Activated T-helper 17 cell treated with anti-CD3 and anti-CD28 coated beads, Interleukin-2, amount 50 U/mL, for 72 hours (primary cell): ENCODE measurements around the gene NFIX. TPM values are rescaled to one million over a fixed set of nuclear protein-coding genes. Genes with fewer than 3 reads are reported as not detected.
"Not testable (repeated sequence)": the region's sequence is repeated elsewhere in the genome, so short reads cannot be mapped to it uniquely, and the experiment has no call there.

Experiments used
- ATAC-seq: fragments of 150-1000 bp; cut with Tn5 transposase; replicated peaks from 2 replicates; pipeline ENCODE4 v1.10.0; 2021; ENCODE audit warnings: mild to moderate bottlenecking, moderate library complexity
- H3K27ac Mint-ChIP-seq: one replicate; pipeline ENCODE4 v1.8.0; 2022; ENCODE audit warnings: mixed read lengths
- H3K27me3 Mint-ChIP-seq: one replicate; pipeline ENCODE4 v1.8.0; 2022; ENCODE audit warnings: mixed read lengths
- H3K36me3 Mint-ChIP-seq: one replicate; pipeline ENCODE4 v1.8.0; 2022; ENCODE audit warnings: low read depth, mild to moderate bottlenecking, mixed read lengths
- H3K4me1 Mint-ChIP-seq: one replicate; pipeline ENCODE4 v1.8.0; 2022; ENCODE audit warnings: mixed read lengths
- H3K4me3 Mint-ChIP-seq: one replicate; pipeline ENCODE4 v1.8.0; 2022; ENCODE audit warnings: mild to moderate bottlenecking, mixed read lengths
- H3K9me3 Mint-ChIP-seq: one replicate; pipeline ENCODE4 v1.8.0; 2022; ENCODE audit warnings: mixed read lengths
- total RNA-seq, 2 donors: library from RNA; stranded (reverse); gene quantifications; one replicate each; pipeline ENCODE4 v1.2.3, GENCODE V29; 2022

The NFIX gene
- total RNA-seq = 1 to 10 TPM in 1 of 2 donors, under 1 TPM in 1; 0.43 to 1.1 TPM

DNA sequence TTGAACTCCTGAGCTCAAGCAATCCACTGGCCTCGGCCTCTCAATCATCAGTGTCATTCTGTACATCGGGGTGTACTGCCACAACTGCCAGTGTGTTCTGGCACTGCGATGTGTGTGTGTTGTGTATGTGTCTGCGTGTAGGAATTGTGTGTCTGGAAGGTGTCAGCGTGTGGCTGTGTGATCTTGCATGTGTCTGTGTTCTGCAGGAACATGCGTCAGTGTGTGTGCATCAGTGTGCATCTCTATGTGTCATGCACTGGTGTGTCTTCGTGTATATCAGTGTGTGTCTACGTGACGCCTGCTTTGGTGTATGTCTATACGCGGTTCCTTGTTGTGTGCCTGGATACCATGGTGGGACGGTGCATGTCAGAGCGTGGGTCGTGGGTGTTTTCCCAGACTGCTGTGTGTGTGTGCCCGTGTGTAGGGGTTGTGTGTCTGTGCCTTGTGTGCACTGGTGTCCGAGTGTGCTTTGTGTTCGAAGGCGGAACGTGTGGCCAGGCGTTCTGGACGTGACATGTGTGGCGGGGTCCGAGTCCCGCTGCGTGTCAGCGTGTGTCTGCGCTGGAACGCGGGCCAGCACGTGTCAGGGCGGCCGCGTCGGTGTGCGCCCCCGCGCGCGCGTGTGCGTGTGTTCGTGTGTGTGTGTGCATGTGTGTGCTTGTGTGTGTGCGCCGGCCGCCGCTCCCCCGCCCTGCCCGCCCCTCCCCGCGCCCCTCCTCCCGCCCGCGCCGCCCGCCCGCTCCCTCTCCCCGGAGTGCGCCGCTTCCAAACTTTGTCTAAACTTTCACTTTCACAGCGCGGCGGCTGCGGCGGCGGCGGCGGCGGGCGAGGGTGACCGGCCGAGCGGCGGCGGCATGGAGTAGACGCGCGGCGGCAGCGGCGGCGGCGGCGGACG, at the start of gene NFIX:
TSS of gene NFIX (plus strand) at position 775 of the 895 bp plus-strand sequence. CDS start 363 bp downstream, outside the sequence.
- H3K9me3 Mint-ChIP-seq = no peaks in the 10 kb centered on the region
- peaks cover 6% of the 10 kb centered on the region for H3K4me1 Mint-ChIP-seq
- peak within 1 kb of the TSS; percentile 42 for H3K27ac Mint-ChIP-seq
- ATAC-seq = peak; percentile 44
- peak within 1 kb of the TSS; percentile 82 for H3K4me3 Mint-ChIP-seq
- peaks cover 6% of the 10 kb centered on the region for H3K36me3 Mint-ChIP-seq
- H3K27me3 Mint-ChIP-seq = peaks cover 16% of the 10 kb centered on the region

DNA sequence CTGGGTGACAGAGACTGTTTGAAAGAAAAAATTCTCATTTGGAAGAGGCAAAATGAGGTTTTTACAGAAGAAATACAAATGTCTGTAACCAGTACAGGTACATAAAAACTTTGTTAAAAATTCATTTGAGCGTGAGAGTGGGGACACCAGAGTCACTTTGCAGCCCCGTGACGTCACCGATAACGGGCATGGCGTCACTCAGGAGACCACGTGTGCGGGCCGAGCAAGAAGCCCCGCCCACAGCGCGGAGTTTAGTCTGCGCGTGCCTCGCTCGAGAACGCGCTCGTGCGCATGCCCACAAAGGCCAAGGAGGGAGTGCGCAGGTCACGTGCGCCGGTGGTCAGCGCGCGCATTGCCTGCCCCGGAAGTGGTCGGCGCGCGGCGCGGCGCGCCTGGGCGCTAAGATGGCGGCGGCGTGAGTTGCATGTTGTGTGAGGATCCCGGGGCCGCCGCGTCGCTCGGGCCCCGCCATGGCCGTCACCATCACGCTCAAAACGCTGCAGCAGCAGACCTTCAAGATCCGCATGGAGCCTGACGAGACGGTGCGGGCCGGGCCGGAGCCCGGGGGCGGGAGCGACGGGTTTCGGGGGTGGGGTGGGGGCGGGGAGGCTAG, 49.7 kb upstream of the NFIX start, which contains the start of gene RAD23A:
TSS of gene RAD23A (plus strand) at position 384 of the 613 bp plus-strand sequence. CDS start at position 471, 87 bp downstream.
- peak within 1 kb of the TSS; percentile 98 for H3K27ac Mint-ChIP-seq
- H3K36me3 Mint-ChIP-seq = peaks cover 100% of the 10 kb centered on the region
- no peaks in the 10 kb centered on the region for H3K9me3 Mint-ChIP-seq
- peak within 1 kb of the TSS; percentile 97 for H3K4me3 Mint-ChIP-seq
- peak; percentile 84 for ATAC-seq
- peaks cover 14% of the 10 kb centered on the region for H3K4me1 Mint-ChIP-seq
- no peaks in the 10 kb centered on the region for H3K27me3 Mint-ChIP-seq

DNA sequence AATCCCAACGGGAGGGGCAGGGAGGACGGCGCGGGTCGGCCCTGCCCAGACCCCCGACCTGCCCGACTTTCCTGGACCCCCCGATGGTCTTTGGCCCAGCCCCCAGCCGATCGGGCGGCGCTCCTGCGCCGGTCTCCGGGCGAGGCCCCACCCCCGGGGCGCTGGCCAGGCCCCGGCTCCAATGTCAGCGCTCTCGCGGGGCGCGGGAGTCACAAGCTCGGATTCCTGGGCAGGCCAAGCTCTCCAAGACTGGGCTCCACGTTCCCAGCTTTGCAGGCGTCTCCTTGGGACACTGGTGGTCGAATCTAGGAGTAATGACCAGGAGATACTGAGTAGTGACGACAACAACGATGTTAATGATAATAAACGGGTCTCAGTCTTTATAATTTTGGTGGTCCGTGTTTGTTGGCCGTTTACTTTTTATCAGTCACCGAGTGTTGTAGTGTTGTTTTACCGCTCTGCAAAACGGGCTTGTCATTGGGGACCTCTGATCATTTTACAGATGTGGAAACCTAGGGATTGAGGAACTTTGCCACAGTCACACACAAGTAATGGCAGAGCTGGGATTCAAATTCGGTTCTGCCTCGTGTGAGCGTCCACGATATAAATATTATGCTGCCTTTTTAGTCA, 49.1 kb upstream of the NFIX start:
- Mint-ChIP-seq H3K36me3 (peaks cover 100% of the 10 kb centered on the region), H3K27ac (peak overlapping the region; percentile 98), H3K9me3 (no peaks in the 10 kb centered on the region), H3K4me1 (peaks cover 14% of the 10 kb centered on the region), H3K4me3 (peak overlapping the region; percentile 97), H3K27me3 (no peaks in the 10 kb centered on the region)
- ATAC-seq = peak; percentile 66

DNA sequence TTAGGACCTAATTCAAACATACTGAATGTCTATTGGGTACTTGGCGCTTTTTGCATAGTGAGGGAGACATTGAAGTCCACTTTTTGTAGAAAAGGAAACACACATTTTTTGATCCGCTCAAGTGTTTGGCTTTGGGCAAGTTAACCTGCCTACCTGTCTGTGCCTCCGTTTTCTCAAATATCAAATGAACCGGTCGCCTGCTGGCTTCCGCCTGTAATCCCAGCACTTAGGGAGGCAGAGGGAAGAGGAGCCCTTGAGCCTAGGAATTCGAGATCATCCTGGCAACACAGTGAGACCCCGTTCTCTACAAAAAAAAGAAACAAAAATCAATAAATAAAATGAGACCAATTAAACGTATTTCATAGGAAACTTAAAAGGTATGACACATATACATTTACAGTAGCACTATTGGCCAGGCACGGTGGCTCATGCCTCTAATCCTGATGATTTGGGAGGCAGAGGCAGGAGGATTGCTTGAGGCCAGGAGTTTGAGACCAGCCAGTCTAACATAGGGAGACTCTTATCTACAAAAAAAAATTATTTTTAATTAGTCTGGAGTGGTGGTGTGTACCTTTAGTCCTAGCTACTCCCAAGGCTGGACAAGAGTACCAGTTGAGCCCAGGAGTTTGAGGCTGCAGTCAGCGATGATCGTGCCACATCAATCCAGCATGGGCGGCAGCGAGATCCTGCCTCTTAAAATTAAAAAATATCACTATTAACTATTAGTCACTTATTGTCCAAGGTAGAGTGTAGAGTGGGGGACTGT, 48.4 kb upstream of the NFIX start:
- H3K9me3 Mint-ChIP-seq = no peaks in the 10 kb centered on the region
- H3K27me3 Mint-ChIP-seq = no peaks in the 10 kb centered on the region
- H3K27ac Mint-ChIP-seq = peak overlapping the region; percentile 98
- peak overlapping the region; percentile 97 for H3K4me3 Mint-ChIP-seq
- peaks cover 14% of the 10 kb centered on the region for H3K4me1 Mint-ChIP-seq
- ATAC-seq = no peak
- H3K36me3 Mint-ChIP-seq = peaks cover 100% of the 10 kb centered on the region

DNA sequence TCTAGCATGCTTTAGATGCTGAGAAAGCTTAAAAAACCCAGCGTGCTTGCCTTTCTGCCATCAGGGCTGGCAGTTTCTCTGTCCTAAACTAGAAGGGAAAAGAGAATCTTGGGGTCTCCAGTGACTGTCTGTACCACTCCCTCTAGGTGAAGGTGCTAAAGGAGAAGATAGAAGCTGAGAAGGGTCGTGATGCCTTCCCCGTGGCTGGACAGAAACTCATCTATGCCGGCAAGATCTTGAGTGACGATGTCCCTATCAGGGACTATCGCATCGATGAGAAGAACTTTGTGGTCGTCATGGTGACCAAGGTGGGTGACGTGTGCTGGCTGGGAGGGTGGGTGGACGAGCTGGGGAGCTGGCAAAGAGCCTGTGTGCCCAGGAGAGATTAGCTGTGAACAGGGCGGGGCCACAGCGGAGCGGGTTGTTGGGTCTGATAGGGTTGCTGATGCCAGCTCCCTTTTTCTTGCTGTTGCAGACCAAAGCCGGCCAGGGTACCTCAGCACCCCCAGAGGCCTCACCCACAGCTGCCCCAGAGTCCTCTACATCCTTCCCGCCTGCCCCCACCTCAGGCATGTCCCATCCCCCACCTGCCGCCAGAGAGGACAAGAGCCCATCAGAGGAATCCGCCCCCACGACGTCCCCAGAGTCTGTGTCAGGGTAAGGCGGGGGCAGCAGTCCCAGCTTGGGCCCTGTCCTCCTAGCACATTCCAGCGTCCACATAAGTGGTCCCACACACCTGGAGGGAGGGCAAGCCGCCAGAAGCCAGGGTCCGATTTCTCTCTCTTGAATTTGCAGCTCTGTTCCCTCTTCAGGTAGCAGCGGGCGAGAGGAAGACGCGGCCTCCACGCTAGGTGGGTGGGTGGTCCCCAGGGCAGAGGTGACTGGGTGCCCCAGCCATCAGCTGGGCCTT, 47.3 kb upstream of the NFIX start:
- no peaks in the 10 kb centered on the region for H3K9me3 Mint-ChIP-seq
- peak overlapping the region; percentile 97 for H3K4me3 Mint-ChIP-seq
- peaks cover 100% of the 10 kb centered on the region for H3K36me3 Mint-ChIP-seq
- ATAC-seq = no peak
- no peaks in the 10 kb centered on the region for H3K27me3 Mint-ChIP-seq
- H3K27ac Mint-ChIP-seq = no peak overlapping the region
- H3K4me1 Mint-ChIP-seq = peaks cover 14% of the 10 kb centered on the region

DNA sequence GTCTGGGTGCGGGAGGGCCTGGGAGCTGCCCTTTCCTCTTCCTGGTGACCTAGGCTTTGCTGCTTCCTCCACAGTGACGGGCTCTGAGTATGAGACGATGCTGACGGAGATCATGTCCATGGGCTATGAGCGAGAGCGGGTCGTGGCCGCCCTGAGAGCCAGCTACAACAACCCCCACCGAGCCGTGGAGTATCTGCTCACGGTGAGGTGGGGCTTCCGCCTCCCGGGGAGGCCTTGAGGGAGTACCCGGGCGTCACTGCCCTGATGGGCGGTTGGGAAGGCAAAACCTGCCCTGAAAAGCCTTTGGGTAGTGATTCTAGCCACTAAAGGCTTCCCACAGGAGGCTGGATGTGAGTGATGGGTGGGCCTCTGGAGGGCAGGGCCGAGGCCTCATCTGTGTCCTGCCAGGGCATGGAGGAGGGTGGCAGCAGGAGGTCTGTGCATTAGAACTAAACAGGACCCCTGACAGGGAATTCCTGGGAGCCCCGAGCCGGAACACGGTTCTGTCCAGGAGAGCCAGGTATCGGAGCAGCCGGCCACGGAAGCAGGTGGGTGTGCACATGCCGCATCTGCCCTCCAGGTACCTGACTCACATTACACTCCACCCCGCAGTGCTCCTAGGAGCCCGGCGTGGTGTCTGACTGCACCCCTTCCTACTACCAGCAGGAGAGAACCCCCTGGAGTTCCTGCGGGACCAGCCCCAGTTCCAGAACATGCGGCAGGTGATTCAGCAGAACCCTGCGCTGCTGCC, 46.5 kb upstream of the NFIX start:
- no peak overlapping the region for H3K27ac Mint-ChIP-seq
- ATAC-seq = no peak
- peaks cover 100% of the 10 kb centered on the region for H3K36me3 Mint-ChIP-seq
- no peak overlapping the region for H3K4me3 Mint-ChIP-seq
- H3K27me3 Mint-ChIP-seq = no peaks in the 10 kb centered on the region
- no peaks in the 10 kb centered on the region for H3K9me3 Mint-ChIP-seq
- H3K4me1 Mint-ChIP-seq = peaks cover 14% of the 10 kb centered on the region

DNA sequence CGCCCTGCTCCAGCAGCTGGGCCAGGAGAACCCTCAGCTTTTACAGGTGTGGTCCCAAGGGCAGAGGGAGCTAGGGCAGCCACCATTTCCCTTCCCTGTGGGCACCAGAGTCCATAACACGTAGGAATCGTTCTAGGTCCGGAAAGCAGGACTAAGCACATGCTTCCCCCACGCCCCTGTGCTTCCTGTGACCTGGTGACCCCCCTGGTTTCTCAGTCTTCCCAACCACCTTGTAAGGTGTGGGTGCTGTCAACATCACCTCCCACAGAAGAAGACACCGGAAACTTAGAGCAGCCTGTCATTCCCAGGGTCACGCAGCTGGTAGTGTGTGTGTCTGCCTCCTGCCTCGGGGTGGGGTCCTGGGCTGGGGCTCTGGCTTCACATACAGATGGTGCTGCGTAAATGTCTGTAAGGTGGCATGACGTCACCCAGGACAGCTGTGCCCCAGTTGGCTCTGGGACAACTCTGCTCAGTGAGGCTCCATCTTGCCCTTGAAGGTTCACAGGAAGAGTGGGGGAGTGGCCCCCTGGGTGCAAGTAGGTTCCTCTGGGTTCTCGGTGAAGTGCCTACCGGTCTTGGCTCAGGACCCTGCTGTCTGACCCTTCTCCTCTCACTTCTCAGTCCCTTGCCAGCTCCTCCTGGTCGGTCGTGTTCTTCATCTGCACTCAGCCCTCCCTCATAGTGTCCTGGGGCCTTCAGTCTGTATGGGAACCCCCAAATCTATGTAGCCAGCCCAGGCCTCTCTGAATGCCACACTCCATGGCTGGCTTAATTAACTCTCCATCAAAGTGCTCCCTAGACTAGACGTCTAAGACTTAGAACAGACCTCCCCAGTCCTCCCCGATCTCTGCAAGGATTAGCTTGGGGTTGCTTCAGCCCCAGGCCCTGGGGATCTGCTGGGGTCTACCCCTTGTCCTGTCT, 45.7 kb upstream of the NFIX start:
- no peak overlapping the region for H3K4me3 Mint-ChIP-seq
- peaks cover 100% of the 10 kb centered on the region for H3K36me3 Mint-ChIP-seq
- peaks cover 15% of the 10 kb centered on the region for H3K4me1 Mint-ChIP-seq
- no peaks in the 10 kb centered on the region for H3K27me3 Mint-ChIP-seq
- ATAC-seq = no peak
- H3K27ac Mint-ChIP-seq = peak overlapping the region; percentile 54
- H3K9me3 Mint-ChIP-seq = no peaks in the 10 kb centered on the region

DNA sequence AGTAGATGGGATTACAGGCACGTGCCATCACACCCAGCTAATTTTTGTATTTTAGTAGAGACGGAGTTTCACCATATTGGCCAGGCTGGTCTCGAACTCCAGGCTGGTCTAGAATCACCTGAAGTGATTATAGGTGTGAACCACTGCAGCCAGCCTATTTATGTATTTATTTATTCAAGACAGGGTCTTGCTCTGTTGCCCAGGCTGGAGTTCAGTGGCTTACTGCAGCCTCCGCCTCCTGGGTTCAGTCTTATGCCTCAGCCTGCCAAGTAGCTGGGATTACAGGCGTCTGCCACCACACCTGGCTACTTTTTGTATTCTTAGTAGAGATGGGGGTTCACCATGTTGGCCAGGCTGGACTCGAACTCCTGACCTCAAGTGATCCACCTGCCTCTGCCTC, 43.2 kb upstream of the NFIX start:
- H3K4me3 Mint-ChIP-seq, ATAC-seq, H3K27ac Mint-ChIP-seq, H3K9me3 Mint-ChIP-seq, H3K27me3 Mint-ChIP-seq: not testable (repeated sequence)
- peaks cover 94% of the 10 kb centered on the region for H3K36me3 Mint-ChIP-seq
- H3K4me1 Mint-ChIP-seq = peaks cover 15% of the 10 kb centered on the region

DNA sequence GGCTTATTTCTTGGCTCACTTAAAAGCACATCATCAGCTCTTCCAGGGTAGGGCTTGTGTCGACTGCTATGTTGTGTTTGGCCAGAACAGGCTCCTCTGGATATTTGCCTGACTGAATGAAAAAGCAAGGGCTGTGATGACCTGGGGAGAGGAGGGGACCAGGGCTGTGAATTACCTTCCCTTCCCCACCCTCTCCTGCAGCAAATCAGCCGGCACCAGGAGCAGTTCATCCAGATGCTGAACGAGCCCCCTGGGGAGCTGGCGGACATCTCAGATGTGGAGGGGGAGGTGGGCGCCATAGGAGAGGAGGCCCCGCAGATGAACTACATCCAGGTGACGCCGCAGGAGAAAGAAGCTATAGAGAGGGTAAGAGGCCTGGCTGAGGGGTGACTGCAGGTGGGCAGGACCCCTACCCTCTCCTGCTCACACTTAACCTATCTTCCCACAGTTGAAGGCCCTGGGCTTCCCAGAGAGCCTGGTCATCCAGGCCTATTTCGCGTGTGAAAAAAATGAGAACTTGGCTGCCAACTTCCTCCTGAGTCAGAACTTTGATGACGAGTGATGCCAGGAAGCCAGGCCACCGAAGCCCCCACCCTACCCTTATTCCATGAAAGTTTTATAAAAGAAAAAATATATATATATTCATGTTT, 42.7 kb upstream of the NFIX start:
- Mint-ChIP-seq H3K9me3 (no peaks in the 10 kb centered on the region), H3K4me3 (no peak overlapping the region), H3K4me1 (peaks cover 15% of the 10 kb centered on the region), H3K36me3 (peaks cover 94% of the 10 kb centered on the region), H3K27me3 (no peaks in the 10 kb centered on the region), H3K27ac (no peak overlapping the region)
- no peak for ATAC-seq

DNA sequence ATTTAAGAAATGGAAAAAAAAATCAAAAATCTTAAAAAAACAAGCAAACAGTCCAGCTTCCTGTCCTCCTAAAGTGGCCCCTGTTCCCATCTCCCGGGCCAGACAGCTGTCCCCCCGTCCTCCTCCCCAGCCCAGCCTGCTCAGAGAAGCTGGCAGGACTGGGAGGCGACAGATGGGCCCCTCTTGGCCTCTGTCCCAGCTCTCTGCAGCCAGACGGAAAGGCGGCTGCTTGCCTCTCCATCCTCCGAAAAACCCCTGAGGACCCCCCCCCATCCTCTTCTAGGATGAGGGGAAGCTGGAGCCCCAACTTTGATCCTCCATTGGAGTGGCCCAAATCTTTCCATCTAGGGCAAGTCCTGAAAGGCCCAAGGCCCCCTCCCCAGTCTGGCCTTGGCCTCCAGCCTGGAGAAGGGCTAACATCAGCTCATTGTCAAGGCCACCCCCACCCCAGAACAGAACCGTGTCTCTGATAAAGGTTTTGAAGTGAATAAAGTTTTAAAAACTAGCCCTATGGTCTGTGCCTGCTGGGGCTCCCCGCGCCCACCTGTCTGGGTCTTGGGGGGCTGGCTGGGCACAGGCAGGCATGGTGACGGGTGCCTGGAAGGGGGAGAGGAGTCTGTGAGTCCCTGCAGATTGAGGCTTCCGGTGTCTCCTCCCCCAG, 42.0 kb upstream of the NFIX start:
- Mint-ChIP-seq H3K9me3 (no peaks in the 10 kb centered on the region), H3K27ac (no peak overlapping the region), H3K27me3 (no peaks in the 10 kb centered on the region), H3K4me1 (peaks cover 15% of the 10 kb centered on the region), H3K4me3 (no peak overlapping the region), H3K36me3 (peaks cover 87% of the 10 kb centered on the region)
- ATAC-seq = no peak
